Mesothelial cell of epicardium (in vitro differentiated cells): ENCODE data around the gene CROCC. TPM values are rescaled to one million over a fixed set of nuclear protein-coding genes. Genes with fewer than 3 reads are reported as not detected.

Experiments
- DNase-seq, 2 experiments: peaks; one replicate each; pipeline ENCODE4 v3.0.0; 2021; ENCODE audit warnings: low spot score in 2 of 2; ENCODE audit not compliant: unreplicated experiment in 2 of 2
- H3K27ac Mint-ChIP-seq: 2 replicates; pipeline ENCODE4 v1.8.0; 2021; ENCODE audit warnings: mixed read lengths
- H3K27me3 Mint-ChIP-seq: 2 replicates; pipeline ENCODE4 v1.8.0; 2021; ENCODE audit warnings: low read depth, mixed read lengths
- H3K36me3 Mint-ChIP-seq: 2 replicates; pipeline ENCODE4 v1.8.0; 2021; ENCODE audit warnings: mixed read lengths
- H3K4me1 Mint-ChIP-seq: 2 replicates; pipeline ENCODE4 v1.8.0; 2021; ENCODE audit warnings: mixed read lengths
- H3K4me3 Mint-ChIP-seq: 2 replicates; pipeline ENCODE4 v1.8.0; 2021; ENCODE audit warnings: mild to moderate bottlenecking, moderate library complexity, mixed read lengths
- H3K9me3 Mint-ChIP-seq: 2 replicates; pipeline ENCODE4 v1.8.0; 2021; ENCODE audit warnings: mixed read lengths
- CTCF ChIP-seq: fragments of 200-600 bp; sonication (generic); IDR thresholded peaks from one replicate; pipeline ENCODE4 v1.5.0; 2021; ENCODE audit warnings: antibody characterized with exemption; ENCODE audit not compliant: unreplicated experiment
- total RNA-seq: library from RNA; stranded (reverse); gene quantifications from 3 replicates; pipeline ENCODE4 v1.2.1, GENCODE V29; 2021

Gene CROCC
- total RNA-seq, 1 donor from 2014 or later = 86.4 TPM

- Mint-ChIP-seq H3K4me1 (no peaks in the 10 kb centered on the region), H3K27me3 (no peaks in the 10 kb centered on the region), H3K27ac (no peak overlapping the region), H3K36me3 (peaks cover 4% of the 10 kb centered on the region), H3K9me3 (no peaks in the 10 kb centered on the region), H3K4me3 (no peak overlapping the region)
- no peak for DNase-seq
- no peak for TF ChIP-seq CTCF
Measured at GRCh38 chr1:16992675-16993074, 70.9 kb downstream of the CROCC start.

- Mint-ChIP-seq H3K36me3 (peaks cover 7% of the 10 kb centered on the region), H3K9me3 (no peaks in the 10 kb centered on the region), H3K4me3 (no peak overlapping the region), H3K27ac (no peak overlapping the region), H3K4me1 (no peaks in the 10 kb centered on the region), H3K27me3 (no peaks in the 10 kb centered on the region)
- TF ChIP-seq CTCF = no peak
- no peak for DNase-seq
Measured at GRCh38 chr1:16993521-16994038, 71.8 kb downstream of the CROCC start.

GRCh38 chr1:16996845-16997244, 75.1 kb downstream of the CROCC start:
- peaks cover 14% of the 10 kb centered on the region for H3K36me3 Mint-ChIP-seq
- no peaks in the 10 kb centered on the region for H3K4me1 Mint-ChIP-seq
- H3K4me3 Mint-ChIP-seq = no peak overlapping the region
- no peak for DNase-seq
- no peaks in the 10 kb centered on the region for H3K27me3 Mint-ChIP-seq
- no peak for TF ChIP-seq CTCF
- H3K9me3 Mint-ChIP-seq = no peaks in the 10 kb centered on the region
- H3K27ac Mint-ChIP-seq = no peak overlapping the region

GRCh38 chr1:16998589-16998988, 76.9 kb downstream of the CROCC start:
- no peak overlapping the region for H3K27ac Mint-ChIP-seq
- H3K27me3 Mint-ChIP-seq = no peaks in the 10 kb centered on the region
- no peak overlapping the region for H3K4me3 Mint-ChIP-seq
- no peak for DNase-seq
- TF ChIP-seq CTCF = no peak
- no peaks in the 10 kb centered on the region for H3K4me1 Mint-ChIP-seq
- no peaks in the 10 kb centered on the region for H3K9me3 Mint-ChIP-seq
- peaks cover 21% of the 10 kb centered on the region for H3K36me3 Mint-ChIP-seq

GRCh38 chr1:16999863-17000262, 78.1 kb downstream of the CROCC start:
- Mint-ChIP-seq H3K4me3 (no peak overlapping the region), H3K36me3 (peaks cover 29% of the 10 kb centered on the region), H3K9me3 (no peaks in the 10 kb centered on the region), H3K27ac (no peak overlapping the region), H3K27me3 (no peaks in the 10 kb centered on the region), H3K4me1 (no peaks in the 10 kb centered on the region)
- DNase-seq = no peak
- no peak for TF ChIP-seq CTCF
